GM18873 (cell line): ENCODE data around the gene CNTNAP5.

Experiments
- ATAC-seq: cut with Tn5 transposase; IDR thresholded peaks from one replicate; pipeline ENCODE4 v1.9.1; 2021; ENCODE audit warnings: mild to moderate bottlenecking, moderate library complexity, moderate number of reproducible peaks; ENCODE audit not compliant: unreplicated experiment, low FRiP score

The CNTNAP5 gene

DNA sequence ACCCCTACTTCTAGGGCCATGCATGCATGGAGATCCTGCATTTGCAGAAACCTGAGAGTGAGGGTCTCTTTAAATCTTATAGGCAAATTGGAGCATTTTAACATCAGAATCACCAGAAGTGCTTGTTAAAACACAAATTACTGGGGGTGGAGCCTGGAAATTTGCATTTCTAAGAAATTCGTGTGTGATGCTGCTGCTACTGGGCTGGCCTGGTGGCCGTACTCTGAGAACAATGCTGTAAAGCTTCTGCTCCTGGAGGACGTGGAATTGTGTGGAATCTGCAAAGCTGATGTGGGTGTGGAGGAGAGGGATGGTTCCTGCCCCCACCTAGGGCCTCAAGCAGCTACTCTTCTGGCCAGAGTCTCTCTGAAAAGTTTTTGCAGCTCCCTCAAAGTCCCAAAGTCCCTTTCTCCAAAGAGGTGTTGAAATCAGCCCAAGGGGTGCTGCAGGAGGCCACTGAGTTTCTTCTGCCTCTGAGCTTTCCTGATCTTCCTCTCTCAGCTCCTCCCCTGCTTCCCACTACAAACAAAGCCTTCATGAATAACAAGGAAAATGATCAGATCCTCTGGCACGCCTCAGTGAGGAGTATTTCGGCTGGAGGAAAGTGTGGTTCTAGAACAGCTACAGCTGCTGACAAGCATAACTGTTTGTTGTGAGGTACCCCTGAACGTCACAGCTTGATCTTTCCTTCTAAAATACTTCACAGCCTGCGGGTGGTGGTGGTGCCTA is 508.3 kb downstream of the CNTNAP5 start:
- ATAC-seq: no peak

DNA sequence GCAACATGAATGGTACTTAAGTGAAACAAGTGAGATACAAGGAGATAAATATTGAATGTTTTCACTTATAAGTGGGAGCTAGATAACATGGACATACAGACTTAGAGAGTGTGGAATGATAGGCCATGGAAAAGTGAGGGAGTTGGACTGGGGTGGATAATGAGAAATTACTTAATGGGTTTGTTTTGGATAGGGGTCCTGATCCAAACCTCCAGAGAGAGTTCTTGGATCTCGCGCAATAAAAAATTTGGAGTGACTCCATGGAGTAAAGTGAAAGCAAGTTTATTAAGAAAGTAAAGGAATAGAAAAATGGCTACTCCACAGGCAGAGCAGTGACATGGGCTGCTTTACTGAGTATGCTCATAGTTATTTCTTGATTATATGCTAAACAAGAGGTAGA is 508.9 kb downstream of the CNTNAP5 start:
- no peak for ATAC-seq

DNA sequence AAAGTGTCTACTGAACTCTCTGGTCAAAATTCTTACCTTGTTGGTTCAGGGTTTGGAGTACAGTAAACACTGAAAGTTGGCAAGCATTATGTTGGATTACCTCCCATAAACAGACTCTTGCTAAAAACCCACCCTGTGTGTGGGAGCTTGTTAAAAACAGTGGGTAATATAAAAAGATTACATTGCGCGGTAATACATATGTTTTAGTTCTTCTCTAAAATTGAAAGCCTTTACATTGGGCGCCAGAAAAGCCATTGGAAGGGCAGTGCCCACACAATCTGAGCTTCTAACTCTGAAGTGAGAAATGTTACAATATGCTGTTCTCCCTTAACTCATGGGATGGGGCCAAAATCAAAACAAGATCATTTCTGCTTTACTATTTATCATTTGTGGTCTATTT is 510.7 kb downstream of the CNTNAP5 start:
- ATAC-seq: no peak

DNA sequence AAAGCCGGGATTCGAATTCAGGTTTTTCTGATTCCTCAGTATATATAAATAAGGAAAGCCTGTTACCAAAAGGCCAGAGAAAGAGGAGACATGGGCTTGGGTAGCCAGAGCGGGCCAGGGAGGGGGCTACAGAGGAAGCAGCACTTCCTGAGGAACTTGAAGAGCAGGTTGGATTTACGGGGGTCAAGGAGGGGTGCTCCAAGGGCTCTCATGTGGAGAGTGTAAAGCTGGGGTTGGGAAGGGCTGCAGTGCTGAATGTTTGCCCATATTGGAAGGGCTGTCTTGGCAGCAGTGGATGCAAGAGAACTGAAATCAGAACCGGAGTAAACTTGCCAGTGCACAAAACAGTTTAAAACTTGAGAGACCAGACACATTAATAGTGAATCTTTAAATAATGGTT is 511.5 kb downstream of the CNTNAP5 start:
- ATAC-seq: no peak

DNA sequence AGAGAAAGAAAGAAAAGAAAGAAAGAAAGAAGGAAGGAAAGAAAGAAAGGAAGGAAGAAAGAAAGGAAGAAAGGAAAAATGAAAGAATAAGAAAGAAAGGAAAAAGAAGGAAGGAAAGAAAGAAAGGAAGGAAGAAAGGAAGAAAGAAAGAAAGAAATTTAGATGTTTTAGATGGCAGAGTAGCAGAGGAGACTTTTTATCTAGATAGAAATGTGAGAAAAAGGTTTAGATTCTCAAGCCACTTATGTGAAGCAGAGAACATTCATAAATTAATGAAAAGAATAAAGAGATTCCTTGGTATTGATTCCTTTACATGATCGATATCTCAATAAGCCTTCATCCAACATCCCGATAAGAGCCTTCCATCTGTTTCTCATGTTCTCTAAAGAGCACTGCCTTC is 513.5 kb downstream of the CNTNAP5 start:
- no peak for ATAC-seq

DNA sequence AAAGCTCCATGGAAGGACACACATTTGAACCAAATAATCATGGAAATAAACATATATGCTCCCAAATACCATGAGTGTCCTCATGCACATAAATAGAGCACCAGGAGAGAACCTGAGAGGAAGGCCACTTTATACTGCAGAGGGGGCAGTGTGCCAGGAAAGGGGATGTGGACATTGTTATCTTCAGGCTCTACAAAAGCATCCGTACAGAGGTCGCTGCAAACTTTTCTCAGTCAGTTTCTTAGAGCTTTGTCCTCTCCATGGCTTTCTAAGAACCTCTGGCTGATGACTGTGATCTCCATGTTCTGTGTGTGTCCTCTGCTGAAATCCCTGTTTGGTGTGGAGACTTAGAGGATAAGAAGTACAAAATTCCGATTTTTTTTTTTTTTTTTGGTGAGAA is 515.7 kb downstream of the CNTNAP5 start:
- ATAC-seq: no peak

DNA sequence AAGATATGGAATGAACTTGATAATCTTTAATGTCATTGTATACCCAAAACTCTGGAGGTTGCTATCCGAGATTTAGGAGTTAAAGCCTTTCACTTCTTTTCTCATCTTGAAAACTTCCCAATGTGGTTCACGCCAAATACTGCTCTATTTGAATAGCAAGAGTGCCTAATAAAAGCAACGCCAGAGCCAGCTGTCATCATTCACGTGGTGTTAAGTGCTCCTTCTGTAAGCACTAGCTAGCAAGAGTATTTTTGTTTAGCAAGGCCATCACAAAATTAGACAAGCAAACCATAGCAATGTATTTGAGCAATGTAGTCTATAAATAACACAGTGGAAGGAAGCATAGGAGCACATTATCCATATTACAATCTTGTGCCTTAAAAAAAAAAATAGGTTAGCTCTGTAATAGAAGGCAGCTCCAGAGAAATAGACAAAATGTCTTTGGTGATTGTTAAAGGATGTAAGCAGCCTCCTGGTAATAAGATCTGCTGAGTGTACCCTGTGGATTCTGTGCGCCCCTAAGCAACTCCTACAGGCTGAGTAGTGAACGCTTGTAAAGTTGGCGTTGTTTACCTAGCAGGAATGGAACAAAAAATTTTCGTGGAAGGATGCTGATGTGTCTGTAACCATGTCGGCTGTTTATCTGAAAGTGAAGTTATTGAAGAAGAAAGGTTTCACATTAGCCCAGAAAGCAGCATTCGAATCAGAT is 518.0 kb downstream of the CNTNAP5 start:
- ATAC-seq: no peak

DNA sequence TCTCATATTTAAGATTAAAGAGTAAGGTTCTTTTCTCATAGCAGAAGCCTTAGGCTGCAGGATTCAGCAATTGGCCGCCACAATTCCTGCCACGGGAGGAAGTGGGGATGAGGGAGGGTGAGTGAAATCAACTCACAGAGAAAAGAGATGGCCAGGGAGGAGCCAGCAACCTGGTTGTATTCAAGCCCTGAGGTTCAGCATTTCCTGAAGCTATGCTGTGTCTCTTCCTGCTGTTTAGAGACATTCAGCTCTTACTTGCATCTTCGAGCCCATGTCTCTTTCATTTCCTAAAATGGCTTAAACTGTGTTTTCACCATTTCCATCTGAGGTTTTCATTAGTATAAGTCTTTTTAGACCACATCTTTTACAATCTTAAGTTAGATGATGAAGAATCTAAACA is 522.6 kb downstream of the CNTNAP5 start:
- no peak for ATAC-seq

DNA sequence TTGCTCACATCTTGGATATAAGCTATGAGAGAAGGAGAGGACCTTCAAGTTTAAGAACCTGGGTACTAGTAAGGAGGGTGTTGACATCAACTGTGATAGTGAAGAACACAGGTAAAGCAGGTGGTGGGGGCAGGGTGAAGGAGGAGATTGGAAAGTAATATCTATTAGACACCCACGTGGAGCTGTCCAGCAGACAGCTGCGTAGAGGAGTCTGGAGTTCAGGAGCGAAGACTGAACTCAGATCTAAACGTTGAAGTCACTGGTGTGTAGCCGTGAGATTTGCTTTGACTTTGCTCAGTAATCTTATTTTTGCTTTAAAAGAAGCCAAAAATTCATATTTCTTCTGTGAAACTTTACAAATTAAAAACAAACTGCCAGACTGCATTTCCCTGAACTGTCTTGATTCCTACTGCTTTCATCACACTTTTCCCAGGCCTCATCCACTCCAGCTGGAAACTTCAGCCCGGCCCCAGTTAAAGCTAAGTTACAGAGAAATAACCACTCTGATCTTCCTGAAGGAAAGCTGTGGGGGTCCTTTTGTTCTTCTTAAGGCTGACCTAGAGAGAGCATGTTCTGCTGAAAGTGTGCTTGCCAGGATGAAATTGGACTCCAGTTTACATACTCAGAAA is 533.3 kb downstream of the CNTNAP5 start:
- no peak for ATAC-seq

DNA sequence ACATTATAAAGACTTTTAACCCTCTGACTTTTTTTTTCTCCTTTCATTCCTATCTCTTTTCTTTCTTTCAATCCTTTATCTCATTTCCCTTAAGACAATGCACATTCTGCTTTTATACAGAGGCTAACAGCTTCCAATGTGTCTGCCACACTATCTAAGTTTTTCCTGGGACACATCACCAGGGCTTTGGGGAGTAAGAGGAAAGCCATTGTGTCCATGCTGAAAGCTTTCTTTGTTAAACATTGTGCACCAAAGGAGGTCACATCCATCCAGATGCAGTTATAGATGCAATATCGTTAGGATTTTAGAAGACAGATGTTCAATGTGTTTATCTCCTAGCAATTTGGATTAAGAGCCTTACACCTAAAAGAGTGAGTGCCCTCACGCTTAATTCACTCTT is 534.1 kb downstream of the CNTNAP5 start:
- ATAC-seq: no peak

DNA sequence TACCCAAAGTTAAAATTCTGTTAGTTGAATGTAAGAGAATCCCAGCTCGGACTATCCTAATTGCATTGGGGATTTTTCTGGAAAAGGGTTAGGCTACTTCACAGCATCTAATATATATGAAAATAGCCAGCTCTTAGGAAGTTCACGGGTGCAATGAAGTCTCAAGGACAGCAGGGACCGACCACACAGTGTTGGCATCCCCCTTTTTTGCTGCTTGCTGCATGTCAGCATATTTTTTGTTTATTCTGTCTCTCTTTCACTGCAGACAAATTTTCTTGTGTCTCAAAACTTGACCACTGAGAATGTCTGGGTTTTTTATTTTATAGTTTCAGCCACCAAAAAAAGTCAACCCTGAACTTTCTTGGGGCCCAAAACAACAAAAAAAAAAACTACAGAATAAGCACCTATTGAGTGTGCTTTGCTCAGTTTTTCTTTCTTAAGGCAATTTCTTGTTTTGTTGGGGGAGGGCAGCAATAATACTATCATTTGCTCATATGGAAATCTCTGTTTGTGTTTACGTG is 535.6 kb downstream of the CNTNAP5 start:
- ATAC-seq: no peak

DNA sequence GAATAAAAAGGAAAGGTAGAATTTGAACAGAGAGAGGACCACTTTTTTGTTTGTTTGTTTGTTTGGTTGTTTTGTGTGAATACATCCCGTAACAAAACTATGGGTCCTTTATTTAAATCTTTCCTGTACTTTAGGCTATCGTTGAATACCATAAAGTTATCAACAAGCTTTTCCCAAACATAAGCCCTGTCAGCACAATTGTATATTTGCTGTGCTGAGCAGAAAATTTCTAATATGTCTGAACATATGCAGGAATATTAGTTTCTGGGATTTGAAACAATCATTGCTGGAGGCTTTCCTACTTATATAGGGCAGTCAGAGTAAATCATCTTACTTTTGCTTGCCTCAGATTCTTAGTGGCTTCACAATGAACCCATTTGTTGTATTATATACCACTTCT is 536.4 kb downstream of the CNTNAP5 start:
- no peak for ATAC-seq

DNA sequence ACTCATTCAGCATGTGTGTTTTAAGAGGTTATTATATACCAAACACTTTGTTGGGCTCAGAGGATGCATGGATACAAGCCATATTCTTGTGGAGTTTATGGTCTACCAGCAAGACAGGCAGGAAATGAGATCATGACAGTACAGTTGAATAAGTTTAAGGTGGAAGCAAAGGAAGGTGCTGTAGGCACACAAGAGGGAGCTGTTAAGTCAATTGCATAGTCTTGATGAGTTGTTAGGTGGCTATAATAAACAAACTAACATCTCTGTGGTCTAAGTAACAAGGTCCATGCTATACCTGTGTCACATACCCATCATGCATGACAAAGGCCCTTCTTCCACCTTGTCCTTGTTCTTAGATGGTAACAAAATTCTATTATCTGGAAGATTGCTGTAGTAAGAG is 538.3 kb downstream of the CNTNAP5 start:
- no peak for ATAC-seq

DNA sequence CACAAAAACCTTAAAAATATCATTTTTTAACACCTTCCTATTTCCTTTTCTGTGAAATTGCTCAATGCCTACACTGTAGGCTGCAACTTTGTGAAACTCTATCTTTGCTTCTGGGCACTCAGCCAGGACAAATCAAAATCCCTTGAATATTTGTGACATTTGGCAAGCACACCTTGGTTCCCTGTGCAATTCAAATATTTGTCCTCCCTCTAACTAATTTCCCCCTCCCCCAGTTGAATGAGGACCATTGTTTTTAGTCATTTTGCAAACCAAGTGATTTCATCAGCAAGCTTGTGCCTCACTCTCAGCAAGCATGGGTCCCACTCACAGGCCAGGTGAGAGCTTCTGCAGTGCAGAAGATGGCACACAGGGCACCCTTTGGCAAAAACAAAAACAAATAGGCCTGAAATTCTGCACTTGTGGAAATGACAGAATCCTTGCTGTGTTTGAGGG is 541.5 kb downstream of the CNTNAP5 start:
- ATAC-seq: no peak

DNA sequence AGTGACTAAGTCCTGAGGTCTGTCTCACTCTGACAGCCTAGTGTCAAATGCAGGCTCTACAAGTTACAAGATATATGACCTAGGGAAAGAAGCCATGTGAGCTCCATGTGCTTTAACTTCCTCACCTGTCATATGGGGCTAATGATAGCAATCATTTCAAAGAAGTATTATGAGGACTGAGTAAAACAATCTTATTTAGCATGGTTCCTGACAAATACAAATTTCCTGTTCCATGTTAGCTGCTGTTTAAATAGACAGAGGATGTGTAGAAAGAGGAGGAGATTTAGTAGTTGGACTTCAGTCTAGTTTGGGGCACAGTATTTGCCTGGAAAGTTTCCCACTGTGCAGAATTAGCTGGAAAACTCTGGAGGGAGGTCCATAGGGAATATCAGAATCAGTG is 545.8 kb downstream of the CNTNAP5 start:
- no peak for ATAC-seq

DNA sequence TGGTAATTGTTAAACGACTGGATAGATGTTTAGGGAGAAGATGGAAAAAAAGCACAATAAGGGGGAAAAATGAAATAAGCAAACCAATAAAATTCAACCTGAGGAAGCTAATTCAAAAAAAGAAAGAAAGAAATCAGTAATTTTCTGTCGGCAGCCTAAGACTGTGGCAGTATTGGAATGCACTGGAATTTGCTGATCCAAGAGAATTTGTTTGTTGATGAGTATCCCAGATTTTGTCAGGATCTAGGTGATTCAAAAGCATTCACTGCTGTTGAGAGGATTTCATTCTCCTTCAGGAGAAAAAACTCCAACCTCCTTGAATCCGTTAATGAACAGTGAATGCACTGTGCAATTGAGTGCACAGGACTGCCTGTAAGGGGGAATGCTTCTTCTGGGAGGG is 546.7 kb downstream of the CNTNAP5 start:
- no peak for ATAC-seq

DNA sequence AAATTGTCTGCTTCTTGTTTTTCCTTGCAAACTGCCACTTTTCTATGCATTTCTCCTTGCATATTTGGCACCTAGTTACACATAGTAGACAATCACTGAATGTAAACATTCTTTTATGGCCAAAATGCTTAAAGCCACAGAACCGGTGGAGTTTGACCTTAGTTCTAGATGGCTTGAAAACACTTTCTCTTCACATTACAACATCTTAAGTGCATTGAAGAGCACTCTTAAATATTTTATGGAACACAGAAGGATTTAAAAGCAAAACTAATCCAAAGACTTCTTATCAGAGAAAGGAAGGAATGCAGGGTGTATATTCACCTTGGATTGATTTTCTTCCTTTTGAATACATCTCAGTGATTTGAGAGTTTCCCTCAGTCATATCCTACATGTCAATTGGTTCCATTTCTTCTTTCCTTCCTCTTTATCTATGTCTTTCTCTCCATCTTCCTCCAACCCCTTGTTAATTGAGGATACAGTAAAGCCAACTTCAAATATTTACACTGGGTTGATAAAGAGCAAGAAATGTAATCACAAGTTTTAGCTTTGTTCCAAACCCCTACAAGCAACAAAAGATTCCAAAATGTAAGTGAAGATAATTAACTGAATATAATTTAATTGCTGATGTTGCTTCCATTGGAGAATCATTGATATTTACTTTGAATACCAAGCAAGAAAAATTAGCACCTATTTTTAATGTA is 548.0 kb downstream of the CNTNAP5 start:
- ATAC-seq: no peak

DNA sequence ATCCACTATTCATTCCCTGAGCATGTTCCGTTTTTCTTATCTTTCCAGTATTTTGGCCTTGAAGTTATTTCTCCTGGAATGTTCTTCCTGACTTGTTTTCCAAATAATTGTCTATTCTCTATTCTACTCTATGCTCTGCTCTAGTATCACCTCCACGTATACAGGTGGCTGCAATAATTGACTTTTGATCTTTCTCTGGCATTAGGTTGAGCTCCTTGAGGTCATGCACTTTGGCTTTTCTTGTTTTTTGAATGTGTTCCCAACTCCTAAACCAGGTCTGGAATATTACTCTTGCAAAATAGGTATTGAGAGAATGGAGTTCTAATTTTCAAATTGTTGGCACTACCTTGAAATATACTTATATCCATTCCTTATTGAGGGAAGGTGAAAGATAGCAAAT is 550.4 kb downstream of the CNTNAP5 start:
- no peak for ATAC-seq

DNA sequence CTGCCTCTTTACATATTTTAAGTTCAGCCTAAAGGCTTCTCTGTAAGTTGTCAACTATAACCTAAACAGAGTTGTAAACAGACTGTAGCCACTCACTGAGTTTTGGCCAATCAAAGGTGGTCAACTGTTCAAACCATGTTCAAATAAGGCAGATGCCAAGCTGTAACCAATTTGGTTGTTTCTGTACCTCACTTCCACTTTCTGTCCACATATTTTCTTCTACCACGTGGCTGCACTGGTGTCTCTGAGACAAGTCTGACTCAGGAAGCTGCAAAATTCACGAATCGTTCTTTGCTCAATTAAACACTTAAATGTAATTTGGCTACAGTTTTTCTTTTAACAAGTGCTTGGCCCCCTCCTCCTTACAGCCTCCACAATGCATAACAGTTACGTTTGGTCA is 555.2 kb downstream of the CNTNAP5 start:
- no peak for ATAC-seq

DNA sequence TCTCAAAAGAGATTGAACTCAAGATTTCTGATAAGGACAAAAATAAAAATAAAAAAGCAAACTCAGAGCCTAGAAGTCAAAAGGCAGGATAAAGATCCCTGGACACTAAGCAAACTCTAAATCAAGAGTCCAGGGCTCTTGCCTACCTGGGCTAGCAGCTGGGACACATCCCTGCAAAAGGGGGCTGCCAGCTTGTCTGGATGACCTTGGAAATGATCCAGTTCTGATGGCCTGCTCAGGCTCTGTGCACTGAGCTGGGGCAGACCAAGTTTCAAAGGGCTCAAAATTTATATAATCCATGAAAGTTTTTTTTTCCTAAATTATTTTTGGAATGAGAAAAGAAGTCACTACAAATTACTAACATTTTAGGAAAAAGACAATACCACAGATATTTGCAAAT is 557.3 kb downstream of the CNTNAP5 start:
- ATAC-seq: no peak

DNA sequence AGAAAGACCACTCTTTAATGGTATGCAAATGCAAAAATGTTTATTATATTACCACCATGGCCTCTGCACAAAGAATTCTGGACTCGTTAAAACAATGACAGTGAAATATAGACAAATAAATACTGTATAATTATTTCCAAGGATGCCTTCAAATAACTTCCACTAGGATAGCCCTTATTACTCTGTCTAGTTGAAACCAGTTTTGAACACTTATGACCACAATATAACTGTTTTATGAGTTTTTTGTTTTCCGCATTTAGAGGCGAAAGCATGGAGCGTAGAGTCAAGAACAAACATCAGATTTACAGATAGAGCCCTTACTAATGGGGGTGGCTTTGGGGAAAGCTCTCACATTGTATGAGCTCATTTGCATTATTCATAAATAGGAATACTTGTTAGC is 559.5 kb downstream of the CNTNAP5 start:
- ATAC-seq: no peak
